GM21515 (cell line): ENCODE results near the gene ZFYVE27.

Source experiments
- ATAC-seq: cut with Tn5 transposase; IDR thresholded peaks from one replicate; pipeline ENCODE4 v1.9.1; 2021; ENCODE audit not compliant: unreplicated experiment

The ZFYVE27 gene

GRCh38 chr10:97785731-97786130 is 48.8 kb downstream of the ZFYVE27 start:
- no peak for ATAC-seq

GRCh38 chr10:97788552-97789442 is 51.9 kb downstream of the ZFYVE27 start:
- ATAC-seq = no peak

- ATAC-seq = no peak
Measured at GRCh38 chr10:97789770-97790397, 53.0 kb downstream of the ZFYVE27 start.

- ATAC-seq = no peak
Measured at GRCh38 chr10:97791824-97792721, 55.1 kb downstream of the ZFYVE27 start.

- ATAC-seq = no peak
Measured at GRCh38 chr10:97795886-97796285, 59.0 kb downstream of the ZFYVE27 start.

GRCh38 chr10:97796651-97797050 is 59.7 kb downstream of the ZFYVE27 start:
- ATAC-seq = no peak

- ATAC-seq = no peak
Measured at GRCh38 chr10:97798958-97799610, 62.2 kb downstream of the ZFYVE27 start.

- ATAC-seq = no peak
Measured at GRCh38 chr10:97800474-97800873, 63.5 kb downstream of the ZFYVE27 start.

- no peak for ATAC-seq
Measured at GRCh38 chr10:97801422-97801821, 64.5 kb downstream of the ZFYVE27 start.

GRCh38 chr10:97805096-97805884 is 68.4 kb downstream of the ZFYVE27 start:
- no peak for ATAC-seq

- ATAC-seq = no peak
Measured at GRCh38 chr10:97805949-97806348, 69.0 kb downstream of the ZFYVE27 start.

- ATAC-seq = no peak
Measured at GRCh38 chr10:97810446-97810845, 73.5 kb downstream of the ZFYVE27 start.
